ENCODE data around the gene PLD1.
"Not testable (repeated sequence)": the region's sequence is repeated elsewhere in the genome, so short reads cannot be mapped to it uniquely, and the experiment has no call there.

The PLD1 gene

DNA sequence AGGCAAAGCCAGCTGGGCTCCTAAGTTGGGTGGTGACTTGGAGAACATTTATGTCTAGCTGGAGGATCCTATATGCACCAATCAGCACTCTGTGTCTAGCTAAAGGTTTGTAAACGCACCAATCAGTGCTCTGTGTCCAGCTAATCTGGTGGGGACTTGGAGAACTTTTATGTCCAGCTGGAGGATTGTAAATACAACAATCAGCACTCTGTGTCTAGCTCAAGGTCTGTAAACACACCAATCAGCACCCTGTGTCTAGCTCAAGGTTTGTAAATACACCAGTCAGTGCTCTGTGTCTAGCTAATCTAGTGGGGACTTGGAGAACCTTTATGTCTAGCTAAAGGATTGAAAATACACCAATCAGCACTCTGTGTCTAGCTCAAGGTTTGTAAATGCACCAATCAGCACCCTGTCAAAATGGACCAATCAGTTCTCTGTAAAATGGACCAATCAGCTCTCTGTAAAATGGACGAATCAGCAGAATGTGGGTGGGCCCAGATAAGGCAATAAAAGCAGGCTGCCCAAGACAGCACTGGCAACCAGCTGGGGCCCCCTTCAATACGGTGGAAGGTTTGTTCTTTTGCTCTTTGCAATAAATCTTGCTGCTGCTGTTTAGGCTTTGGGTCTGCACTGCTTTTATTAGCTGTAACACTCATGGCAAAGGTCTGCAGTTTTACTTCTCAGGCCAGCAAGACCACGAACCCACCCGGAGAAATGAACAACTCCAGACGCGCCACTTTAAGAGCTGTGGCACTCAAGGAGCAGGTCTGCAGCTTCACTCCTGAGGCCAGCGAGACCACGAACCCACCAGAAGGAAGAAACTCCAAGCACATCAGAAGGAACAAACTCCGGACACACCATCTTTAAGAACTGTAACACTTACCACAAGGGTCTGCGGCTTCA, 63.7 kb downstream of the PLD1 start:
- not testable (repeated sequence) for DNase-seq (ENCODE audit: low read depth, low spot score)

DNA sequence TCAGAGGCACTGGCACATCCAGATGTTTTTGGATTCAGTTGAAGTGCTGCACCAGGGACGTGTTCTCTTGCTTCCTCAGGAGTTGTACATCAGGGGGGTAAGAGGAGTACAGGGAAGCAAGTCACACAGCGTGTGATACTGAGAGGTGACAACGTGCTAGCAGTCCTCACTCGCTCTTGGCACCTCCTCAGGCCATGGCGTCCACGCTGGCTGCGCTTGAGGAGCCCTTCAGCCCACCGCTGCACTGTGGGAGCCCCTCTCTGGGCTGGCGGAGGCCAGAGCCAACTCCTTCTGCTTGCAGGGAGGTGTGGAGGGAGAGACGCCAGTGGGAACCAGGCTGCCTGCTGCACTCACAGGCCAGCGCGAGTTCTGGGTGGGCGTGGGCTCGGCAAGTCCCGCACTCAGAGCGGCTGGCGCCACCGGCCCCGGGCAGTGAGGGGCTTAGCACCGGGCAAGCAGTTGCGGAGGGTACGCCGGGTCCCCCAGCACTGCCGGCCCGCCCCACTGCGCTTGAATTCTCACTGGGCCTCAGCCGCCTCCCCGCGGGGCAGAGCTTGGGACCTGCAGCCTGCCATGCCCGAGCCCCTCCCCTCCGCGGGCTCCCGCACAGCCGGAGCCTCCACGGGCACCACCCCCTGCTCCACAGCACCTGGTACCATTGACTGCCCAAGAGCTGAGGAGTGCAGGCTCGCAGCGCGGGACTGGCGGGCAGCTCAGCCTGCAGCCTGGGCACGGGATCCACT, 64.5 kb downstream of the PLD1 start:
- no peak for DNase-seq (ENCODE audit: low read depth, low spot score)

GRCh38 chr3:171744158-171744741, 66.0 kb downstream of the PLD1 start:
- DNase-seq (ENCODE audit: low read depth, low spot score), result no peak

DNA sequence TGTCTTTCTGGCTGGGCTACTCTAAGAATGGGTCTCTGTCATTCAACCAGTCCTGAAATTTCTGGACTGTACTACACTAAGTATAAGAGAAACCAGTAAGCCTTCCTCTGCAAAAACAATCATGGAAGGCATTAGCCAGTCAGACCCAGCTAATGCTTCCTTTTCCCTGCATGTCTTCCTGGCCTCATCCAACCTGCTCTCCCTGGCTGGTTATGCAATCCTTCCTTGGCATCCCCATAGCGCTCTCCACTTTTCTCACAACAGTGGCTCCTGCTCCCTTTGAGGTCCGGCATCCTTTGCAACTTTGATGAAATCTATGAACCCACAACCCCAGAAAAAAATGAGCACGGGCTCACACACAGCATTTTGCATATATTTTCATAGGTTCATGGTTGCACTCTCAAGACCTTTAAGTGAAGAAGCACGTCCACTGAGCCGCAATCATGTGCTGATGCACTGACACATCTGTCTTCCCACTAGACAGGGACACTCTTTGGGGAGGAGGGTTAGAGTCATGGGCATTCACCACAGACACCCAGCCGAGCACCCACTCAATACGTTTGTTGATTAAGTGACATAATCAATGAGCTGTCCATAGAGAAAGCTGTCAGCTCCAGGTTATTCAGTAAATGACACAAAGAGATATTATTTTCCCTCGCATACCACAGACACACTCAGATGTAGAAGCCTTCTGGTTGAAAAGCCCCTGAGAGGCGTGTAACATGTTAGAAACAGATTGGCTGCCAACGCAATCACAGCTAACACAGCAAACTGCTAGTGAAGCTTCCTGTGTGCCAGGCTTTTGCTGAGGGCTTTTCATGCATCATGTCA, 66.7 kb downstream of the PLD1 start:
- DNase-seq (ENCODE audit: low read depth, low spot score), result no peak

DNA sequence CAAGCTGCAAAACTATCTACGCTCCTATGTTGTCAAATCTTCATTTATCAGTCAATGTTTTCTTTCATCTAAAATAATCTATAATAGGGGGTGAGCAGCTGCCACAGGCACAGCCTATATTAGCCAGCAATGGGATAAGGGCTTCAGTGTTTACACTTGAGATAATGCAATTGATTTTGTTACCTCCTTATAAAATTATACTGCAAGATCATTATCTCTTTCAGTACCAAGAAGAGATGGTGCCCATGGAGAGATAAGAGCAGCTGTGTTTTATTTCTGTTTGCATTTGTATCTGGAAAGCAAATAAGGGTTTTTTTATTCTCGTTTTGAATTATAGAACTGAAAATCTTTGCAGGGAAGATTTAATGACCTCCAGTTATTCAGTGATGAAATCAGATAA, 68.9 kb downstream of the PLD1 start:
- no peak for DNase-seq (ENCODE audit: low read depth, low spot score)

- peak; percentile 23 for DNase-seq (ENCODE audit: low read depth, low spot score)
Measured at GRCh38 chr3:171736556-171736955, 73.7 kb downstream of the PLD1 start.

DNA sequence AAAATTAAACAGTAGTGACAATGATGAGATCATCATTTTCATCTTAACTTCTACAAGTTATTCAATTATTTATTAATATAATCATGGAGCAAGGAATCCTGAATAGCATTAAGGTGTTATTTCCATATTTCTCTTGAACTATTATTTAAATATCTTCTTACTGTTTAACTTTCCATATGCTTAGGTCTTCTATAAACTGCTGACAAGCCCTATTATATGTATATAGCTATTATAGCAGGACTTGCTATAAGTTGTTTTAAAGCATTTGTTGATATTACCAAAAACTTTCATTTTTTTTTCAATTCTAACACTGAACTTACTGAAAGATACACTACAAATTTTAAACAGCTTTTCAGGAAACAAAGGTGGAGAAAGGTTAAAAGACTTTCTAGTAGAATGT, 76.7 kb downstream of the PLD1 start:
- no peak for DNase-seq (ENCODE audit: low read depth, low spot score)

DNA sequence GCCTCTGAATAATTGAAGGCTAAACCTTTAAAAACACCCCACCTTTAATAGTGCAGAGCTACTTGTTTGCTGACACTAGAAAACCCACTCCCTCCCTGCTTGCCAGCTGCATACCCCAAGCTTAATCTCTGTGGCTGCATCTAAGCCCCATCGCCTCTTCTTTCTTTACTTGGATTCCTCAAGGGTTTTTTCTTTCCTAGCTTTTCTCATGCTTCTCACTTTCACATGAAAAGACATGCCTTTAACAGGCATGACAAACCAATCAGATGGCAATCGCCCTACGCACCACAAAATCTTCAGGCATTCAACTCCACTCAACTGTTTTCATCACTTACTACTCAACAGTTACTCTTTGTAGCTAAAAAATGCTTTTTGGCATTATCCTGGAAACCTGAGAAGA, 77.5 kb downstream of the PLD1 start:
- DNase-seq (ENCODE audit: low read depth, low spot score), result no peak

- DNase-seq (ENCODE audit: low read depth, low spot score), result no peak
Measured at GRCh38 chr3:171731691-171732090, 78.6 kb downstream of the PLD1 start.

DNA sequence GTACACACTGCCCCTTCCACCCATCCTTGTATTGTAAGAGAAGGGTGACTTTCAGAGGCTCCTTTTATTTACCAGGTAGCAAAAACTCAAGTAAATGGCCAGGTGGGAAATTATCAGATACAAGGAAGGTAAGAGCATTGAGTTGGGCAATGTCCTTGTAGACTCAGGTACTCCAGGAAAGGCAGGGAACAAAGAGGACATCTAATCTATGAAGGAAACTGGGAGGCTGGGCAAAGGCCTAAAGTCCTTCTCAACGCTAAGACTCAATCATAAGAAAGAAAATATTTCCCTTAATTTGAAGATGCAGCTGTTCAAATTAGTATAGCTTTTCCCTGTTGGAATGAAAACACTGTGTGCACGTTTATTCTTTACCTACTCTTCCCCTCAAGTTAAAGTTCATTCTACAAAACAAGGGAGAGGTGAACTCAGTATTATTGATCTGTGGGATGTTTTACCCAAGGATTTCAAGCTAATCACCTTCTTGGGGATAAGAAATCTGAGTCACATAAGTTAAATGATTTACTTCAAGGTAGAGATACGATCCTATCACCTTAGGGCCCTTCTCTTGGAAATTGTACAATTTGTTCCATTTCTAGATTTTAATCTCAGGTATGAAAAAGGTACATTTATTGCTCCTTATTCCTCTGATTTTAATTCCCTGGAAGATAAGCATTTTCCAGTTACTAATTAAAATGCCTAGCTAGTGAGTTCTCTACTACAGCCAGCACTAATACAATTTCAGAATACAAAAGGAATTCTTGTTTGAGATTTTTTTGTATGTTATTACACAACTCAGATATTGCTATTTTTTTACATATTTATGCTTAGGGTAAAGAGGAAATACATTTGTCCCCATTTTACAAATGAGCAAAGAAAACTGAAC, 80.6 kb downstream of the PLD1 start:
- DNase-seq (ENCODE audit: low read depth, low spot score), result no peak

- DNase-seq (ENCODE audit: low read depth, low spot score), result no peak
Measured at GRCh38 chr3:171727288-171727687, 83.0 kb downstream of the PLD1 start.

DNA sequence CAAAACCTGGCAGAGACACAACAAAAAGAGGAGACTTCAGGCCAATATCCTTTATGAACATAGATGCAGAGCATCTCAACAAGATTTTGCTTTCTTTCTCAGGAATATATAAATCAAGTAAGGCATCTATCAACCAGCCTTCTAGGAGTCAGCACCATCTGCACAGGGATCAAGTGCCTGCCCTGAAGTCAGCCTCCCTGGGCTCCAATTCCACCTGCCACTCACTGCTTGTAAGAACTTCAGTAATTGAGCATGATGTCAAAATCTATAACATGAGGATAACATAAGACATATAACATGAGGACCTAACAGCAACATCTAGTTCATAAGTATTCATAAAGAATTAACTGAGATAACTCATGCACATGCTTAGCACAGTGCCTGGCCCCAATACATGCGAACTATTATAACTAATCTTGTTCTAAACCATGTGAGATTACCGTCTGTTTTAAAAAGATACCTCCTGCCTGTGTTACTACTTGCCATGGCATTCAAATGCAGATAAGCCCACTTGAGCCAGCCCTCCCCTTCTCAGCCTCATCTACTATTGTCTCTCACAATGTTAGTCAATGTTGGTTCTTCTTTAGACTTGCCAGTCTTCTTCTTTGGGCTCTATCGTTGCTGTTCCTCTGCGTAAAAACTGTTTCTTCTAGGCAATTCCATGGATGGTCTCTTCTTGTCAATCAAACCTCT, 91.6 kb downstream of the PLD1 start:
- no peak for DNase-seq (ENCODE audit: low read depth, low spot score)

DNA sequence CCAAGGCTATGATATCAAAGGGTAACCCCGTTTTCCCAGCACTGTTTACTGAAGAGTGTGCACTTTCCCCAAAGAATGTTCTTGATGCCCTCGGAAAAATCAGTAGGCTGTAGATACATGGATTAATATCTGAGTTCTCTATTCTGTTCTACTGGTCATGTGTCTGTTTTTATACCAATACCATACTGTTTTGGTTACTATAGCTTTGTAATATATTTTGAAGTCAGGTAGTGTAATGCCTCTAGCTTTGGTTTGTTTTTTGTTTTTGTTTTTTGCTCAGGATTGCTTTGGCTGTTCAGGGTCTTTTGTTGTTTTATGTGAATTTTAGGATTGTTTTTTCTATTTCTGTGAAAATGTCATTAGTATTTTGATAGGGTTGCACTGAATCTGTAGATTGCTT, 95.1 kb downstream of the PLD1 start:
- no peak for DNase-seq (ENCODE audit: low read depth, low spot score)

GRCh38 chr3:171712171-171712938, 97.9 kb downstream of the PLD1 start:
- DNase-seq (ENCODE audit: low read depth, low spot score), result no peak

DNA sequence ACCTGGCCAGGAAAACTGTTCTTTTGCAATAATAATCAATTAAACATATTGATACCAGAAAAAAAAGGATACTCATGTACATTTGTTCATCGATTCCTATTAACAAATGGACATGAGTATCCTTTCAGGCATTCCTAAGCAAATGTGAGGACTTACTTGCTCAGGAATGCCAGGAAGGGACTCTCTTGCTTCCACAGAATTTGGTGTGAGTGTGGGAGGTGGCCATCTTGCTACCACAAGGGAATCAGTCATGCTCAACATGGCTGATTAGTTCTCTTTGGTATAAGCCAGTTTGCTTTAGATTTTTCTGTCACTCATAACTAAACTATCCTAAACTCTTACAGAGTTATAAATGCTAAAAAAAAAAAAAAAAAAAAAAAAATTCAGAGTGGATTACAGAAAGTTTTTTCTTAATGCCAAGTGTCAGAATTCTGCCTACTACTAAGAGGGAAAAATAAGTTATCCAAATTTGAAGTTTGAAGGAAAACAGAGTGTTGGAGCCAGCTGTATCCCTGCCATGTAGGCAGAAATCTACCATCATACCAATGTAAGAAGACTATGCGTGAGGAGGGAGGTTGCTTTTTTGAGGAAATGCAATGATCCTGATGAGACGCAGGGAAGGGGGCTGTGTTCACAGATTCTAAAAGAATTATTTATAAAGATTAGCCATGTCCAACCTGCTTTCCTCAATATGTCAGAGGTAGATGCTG, 98.7 kb downstream of the PLD1 start:
- no peak for DNase-seq (ENCODE audit: low read depth, low spot score)

GRCh38 chr3:171710359-171710758, 99.9 kb downstream of the PLD1 start:
- DNase-seq (ENCODE audit: low read depth, low spot score), result no peak

- DNase-seq (ENCODE audit: low read depth, low spot score), result no peak
Measured at GRCh38 chr3:171704814-171705213, 105.5 kb downstream of the PLD1 start.

- peak; percentile 56 for DNase-seq (ENCODE audit: low read depth, low spot score)
Measured at GRCh38 chr3:171704002-171704401, 106.3 kb downstream of the PLD1 start.

- no peak for DNase-seq (ENCODE audit: low read depth, low spot score)
Measured at GRCh38 chr3:171703144-171703543, 107.1 kb downstream of the PLD1 start.

All from ELF-1 (cell line).